Measurements from ENCODE around the gene NUDT3.
"Not testable (repeated sequence)": the region's sequence is repeated elsewhere in the genome, so short reads cannot be mapped to it uniquely, and the experiment has no call there.

NUDT3 gene

DNA sequence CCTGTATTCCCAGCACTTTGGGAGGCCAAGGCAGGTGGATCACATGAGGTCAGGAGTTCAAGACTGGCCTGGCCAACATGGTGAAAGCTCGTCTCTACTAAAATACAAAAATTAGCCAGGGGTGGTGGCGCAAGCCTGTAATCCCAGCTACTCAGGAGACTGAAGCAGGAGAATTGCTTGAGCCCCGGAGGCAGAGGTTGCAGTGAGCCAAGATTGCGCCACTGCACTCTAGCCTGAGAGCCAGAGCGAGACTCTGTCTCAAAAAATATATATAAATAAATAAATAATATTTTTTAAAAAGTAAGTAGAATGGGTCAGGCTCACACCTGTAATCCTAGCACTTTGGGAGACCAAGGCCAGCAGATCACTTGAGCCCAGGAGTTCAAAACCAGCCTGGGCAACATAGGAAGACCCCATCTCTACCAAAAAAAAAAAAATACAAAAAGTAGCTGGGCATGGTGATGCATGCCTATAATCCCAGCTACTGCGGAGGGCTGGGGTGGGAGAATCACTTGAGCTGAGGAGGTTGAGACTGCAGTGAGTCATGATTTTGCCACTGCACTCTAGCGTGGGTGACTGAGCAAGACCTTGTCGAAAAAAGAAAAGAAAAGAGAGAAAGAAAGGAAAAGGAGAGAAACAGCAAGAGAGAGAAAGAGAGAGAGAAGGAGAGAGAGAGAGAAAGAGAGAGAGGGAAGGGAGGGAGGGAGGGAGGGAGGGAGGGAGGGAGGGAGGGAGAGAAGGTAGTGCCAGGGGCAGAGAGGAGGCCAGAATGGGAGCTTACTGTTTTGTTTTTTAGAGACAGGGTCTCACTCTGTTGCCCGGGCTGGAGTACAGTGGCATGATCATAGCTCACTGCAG lies 26.5 kb downstream of the NUDT3 start:
- not testable (repeated sequence) for DNase-seq

DNA sequence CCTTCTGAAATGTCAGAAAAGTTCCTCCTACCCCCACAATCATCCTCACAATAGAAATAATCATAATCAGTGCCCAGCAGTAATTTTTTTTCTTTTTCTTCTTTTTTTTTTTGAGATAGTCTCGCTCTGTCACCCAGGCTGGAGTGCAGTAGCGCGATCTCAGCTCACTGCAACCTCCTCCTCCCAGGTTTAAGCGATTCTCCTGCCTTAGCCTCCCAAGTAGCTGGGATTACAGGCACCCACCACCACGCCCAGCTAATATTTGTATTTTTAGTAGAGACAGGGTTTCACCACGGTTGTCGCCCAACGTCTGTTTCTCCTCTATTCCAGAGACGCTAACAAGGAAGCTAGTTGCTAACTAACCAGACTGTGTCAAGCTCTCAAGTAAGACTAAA lies 28.8 kb downstream of the NUDT3 start:
- DNase-seq = not testable (repeated sequence)

DNA sequence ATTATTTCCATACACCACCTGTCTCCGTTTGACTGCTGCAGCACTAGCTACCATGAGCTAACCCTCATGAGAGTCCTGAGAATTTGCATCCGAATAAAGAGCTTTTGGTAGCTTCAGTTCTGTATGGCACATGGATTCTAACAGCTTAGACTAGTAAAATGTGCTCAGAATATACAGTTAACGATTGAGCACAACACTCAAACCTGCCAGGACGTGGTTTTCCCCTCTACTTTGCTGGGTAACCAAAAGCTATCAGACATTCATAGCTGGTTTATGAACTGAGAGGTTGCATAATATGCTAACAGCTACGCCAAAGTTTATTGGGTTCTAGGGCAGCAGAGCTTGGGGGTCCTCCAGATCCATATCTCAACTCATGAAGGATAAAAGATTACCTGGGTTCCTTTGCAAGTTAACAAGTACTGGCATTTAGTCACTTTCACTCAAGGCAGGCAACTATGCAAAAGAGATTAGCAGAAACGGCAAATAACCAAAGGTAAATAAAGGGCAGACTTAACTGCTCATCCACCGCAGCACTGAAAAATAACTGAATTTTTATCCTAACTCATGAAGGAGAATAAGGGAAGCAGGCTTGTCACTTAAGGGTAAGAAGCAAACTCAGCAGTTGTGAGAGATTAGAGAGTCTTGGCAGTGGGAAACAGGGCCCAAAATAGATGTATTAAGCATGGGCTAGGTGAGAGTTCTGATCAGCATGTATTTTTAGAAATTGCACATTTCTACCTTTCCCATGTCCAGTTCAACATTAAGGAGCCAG lies 29.4 kb downstream of the NUDT3 start:
- DNase-seq = no peak

DNA sequence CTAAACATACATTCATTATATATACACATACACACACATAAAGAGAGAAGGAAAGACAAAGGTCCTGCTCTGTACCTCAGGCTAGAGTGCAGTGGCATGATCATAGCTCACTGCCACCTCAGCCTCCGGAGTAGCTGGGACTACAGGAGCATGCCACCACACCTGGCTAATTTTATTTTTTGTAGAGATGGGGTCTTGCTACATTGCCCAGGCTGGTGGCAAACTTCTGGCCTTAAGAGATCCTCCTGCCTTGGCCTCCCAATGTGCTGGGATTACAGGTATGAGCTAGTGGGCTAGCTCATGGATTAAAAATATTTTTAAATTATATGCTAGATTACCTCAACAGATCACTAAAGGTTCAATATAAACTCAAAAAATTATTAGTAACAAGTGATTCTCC lies 30.3 kb downstream of the NUDT3 start:
- no peak for DNase-seq

DNA sequence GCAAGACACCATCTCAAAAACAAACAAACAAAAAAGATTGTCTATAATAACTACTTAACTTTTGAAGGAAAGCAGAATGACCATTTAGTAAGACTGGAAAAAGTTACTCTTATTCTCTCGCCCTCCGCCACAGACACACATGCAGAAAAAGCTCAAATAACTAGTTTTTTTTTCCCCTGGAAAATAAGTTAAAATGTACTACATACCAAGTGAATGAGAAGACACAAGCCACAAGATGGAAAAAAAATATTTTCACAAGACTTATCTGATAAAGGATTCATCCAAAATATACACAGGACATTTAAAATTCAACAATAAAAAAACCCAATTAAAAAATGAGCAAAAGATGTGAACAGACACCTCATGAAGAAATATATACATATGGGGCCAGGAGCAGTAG lies 31.9 kb downstream of the NUDT3 start:
- DNase-seq = no peak

DNA sequence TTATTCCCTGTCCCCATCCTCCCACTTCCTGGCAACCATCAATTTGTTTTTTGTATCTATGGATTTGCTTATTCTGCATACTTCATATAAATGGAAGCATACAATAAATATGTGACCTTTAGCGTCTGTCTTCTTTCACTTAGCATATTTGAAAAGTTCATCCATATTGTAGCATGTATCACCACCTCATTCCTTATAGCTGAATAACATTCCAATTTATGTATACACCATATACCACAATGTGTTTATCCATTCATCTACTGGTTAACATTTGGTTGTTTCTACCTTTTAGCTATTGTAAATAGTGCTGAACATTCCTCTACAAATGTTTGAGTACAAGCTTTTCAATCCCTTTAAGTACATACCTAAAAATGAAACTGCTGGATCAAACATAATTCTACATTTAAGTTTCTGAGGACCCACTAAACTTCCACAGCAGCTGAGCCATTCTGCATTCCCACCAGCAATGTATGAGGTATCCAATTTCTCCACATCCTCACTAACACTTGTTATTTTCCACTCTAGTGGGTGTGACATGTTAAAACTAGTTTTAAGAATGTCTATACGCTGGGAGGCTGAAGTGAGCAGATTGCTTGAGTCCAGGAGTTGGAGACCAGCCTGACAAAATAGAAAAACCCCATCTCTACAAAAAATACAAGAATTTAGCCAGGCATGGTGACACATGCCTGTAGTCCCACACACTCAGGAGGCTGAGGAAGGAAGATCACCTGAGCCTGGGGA lies 32.9 kb downstream of the NUDT3 start:
- no peak for DNase-seq

DNA sequence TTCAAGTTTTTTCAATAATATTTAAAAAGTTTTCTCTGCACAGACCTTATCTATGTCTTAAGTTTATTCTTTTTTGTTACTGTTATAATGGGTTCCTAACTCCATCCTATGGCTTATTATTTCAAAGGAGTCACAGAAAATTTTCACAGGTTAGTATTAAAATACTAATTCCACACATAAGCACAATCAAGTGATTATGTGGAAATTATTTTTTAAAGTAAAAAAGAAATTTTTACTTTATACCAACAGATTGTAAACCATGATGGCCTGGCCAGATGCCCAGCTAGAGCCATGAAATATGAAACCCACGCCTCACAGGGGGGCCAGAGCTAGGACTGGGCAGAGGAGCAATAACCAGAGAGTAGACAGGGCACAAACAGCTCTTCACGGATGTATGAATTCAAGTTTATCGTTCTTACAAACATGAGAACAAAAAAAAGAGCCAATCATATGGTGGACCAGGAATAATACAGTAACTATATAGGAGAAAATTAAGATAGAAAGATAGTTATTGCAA lies 34.0 kb downstream of the NUDT3 start:
- no peak for DNase-seq

DNA sequence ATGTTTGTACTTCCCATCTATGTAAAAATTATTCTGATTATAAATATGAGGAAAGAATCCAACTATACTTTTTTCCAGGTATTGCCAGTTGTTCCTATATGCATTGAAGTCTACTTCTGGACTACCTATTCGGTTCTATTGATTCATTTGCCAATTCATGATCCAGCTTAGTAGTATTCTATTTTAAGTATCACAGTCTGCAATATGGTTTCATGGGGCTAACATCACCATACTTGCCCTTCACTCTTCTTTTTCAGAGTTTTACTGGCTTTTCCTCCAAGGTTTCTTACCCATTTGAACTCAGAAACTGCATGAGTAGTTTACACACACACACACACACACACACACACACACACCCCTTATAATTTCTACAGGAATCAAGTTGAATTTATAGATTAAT lies 34.5 kb downstream of the NUDT3 start:
- no peak for DNase-seq

DNA sequence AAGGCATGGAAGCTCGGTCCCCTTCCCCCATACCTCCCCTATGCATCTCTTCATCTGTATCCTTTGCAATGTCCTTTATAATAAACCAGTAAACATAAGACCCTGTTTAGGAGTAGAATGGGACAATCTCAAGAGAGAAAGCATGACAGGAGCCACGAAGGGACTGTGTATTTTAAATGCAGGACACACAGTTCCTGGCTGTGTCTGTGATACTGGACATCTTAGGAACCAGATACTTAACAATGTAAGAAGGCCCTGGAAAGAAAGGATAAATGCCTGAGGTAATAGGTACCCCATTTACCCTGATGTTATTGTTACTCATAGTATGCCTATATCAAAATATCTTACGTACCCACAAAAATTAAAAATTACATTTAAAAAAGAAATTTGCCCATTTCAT lies 36.6 kb downstream of the NUDT3 start:
- no peak for DNase-seq

DNA sequence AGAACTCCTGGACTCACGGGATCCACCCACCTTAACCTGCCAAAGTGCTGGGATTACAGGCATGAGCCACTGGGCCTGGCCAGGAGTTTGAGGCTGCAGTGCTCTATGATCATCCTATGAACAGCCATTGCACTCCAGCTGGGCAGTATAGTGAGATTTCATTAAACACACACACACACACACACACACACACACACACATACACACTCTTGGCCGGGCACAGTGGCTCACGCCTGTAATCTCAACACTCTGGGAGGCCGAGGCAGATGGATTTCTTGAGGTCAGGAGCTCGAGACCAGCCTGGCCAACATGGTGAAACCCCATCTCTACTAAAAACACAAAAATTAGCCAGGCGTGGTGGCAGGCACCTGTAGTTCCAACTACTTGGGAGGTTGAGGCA lies 38.2 kb downstream of the NUDT3 start:
- not testable (repeated sequence) for DNase-seq

DNA sequence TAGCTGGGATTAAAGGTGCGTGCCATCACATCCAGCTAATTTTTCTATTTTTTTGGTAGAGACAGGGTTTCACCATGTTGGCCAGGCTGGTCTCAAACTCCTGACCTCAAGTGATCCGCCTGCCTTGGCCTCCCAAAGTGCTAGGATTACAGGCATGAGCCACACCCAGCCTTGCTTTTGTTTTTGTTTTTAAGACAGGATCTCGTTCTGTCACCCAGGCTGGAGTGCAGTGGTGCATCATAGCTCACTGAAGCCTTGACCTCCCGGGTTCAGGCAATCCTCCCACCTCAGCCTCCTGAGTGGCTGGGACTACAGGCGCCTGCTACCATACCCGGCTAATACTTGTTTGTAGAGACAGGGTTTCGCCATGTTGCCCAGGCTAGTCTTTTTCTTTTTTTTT lies 38.9 kb downstream of the NUDT3 start:
- DNase-seq = not testable (repeated sequence)

DNA sequence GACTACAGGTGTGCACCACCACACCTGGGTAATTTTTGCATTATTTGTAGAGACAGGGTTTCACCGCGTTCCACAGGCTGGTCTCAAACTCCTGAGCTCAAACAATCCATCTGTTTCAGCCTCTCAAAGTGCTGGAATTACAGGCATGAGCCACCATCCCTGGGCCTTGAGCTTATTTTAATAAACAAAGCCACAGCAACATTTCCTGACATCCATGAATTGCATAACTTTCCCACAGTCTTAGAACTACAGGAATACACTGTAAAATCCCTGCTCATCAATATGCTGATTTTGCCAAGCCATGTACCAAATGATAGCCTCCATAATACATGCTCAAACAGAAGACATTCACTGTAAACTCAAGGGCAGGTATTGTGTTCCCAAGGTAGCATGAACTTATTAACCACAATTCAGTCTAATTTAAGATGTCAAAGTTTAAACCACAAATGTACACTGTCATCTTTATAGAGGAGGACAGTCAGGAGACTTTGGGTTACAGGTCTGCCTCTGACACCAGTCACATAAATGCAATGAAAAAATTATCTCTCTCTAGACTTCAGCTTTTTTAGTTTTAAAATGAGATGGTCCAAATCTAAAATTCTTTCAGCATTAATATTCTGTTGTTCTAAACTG lies 40.0 kb downstream of the NUDT3 start:
- no peak for DNase-seq

DNA sequence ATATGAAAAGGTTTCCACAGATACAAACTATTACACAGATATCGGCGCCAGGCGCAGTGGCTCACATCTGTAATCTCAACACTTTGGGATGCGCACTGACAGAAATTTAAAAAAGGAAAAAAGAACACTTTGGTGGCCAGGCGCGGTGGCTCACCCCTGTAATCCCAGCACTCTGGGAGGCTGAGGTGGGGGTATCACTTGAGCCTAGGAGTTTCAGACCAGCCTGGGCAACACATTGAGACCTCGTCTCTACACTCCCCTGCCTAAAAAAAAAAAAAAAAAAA lies 41.6 kb downstream of the NUDT3 start:
- no peak for DNase-seq

DNA sequence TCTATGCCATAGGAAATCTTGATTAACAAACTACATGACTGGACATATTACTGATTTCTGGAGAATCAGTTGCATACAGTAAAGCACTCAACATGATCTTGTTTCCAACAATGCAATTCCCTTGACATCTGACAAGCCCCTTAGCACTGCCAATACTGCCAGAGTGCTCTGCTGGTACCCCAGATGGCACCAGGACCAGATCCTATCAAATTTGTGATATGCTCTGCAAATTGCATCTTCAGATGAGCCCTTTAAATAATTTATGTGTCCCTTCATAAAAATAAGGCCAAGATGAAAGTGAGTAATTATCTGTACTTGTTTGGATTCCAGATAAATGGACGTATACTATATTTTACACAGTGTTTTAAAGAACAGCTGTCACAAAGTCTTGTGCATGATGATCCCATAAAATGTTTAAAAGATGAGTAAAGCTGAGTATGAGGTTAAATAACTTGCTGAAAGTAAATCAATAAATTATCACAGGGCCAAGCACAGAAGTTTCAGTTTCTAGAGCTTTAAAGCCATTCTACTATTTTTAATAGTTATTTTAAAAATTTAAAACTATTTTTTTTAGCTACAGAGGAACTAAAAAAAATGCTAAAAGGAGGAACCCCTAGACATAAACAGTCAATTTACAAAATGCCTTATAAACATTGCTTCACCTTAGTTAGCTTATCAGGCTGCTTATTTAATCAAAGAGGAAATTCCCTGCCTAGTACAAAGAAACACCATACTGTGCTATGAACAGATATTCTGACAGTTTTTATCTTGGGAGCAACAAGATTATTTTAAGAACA lies 42.1 kb downstream of the NUDT3 start:
- DNase-seq = no peak

DNA sequence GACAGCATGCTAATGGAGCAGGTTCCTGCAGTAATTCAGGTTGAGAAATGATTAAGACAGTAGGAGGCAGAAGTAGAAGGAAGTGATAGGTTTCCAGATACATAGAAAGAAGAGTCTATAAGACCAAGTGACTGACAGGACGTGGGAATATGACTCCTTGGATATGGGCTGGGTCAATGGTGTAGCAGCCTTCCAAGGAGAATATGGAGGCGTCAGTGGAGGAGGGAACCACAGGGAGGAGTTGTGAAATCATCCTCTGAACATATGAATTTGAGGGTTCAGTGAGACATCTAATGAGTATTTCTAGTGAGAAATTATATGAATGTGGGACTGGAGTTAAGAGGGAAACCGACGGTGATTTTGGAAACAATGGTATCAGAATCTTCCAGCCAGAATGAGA lies 43.3 kb downstream of the NUDT3 start:
- no peak for DNase-seq

DNA sequence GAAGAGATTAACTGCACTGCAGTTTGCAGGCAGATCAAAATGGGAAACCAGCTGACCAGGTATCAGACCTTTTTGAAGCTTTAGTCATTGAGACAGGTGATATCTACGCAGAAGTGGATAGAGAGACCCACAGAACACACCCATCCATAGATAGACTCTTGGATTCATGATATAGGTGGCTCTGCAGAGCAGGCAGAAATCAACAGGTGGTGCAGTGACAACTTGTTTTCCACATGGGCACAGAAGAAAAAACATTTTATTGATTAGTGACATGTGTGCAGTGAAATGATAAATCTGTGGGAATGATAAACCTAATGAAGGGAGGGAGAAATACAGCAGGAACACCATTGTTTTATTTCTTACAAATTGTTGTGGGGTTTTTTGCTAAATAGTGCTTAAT lies 45.2 kb downstream of the NUDT3 start:
- DNase-seq = no peak

DNA sequence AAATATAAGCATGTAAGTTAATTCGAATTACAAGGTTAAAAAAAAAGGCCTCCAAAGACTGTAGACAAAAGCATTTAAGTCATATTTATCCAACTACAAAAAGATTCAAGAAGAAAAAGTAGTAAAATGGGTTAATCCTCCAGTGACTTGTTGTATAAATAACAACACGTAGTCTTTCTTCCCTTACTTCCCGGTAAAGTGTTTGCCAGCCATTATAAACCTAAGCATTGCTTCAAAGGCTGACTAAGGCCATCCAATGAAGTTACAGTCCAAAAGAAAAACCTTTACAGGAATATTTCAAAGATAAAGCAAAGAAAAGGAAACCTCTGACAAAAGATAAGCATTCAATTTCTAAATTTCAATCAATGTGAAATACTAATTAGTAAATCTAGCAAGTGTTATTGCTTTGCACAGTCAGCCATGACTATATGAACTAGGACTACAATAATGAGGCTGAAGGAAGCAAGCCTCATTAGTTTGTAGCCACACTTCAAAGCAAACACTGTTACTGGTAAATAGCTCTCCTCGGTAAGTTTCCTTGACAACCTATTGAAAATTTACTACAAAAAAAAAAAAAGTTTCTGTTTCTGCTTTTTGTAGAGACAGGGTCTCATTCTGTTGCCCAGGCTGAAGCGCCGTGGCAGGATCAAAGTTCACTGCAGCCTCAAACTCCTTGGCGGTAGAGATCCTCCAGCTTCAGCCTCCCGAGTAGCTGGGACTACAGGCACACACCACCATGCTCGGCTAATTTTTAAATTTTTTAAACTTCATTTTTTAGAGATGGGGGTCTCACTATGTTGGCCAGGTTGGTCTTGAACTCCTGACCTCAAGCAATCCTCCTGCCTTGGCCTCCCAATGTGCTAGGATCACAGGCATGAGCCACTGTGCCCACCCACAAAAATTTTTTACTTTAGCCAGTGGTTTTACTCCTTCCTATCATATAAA lies 46.0 kb downstream of the NUDT3 start:
- no peak for DNase-seq

DNA sequence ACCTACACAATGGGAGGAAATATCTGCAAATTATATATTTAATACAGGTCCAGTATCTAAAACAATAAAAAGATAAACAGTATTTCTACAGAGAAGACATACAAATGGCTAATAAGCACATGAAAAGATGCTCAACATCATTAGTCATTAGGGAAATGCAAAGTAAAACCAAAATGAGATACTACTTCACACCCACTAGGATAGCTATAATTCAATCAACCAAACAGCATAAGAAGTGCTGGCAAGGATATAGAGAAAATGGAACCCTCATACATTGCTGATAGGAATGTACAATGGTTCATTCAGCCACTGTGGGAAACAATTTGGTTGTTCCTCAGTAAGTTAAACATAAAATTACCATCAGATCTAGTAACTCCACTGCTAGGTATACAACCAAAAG lies 48.7 kb downstream of the NUDT3 start:
- DNase-seq = no peak

DNA sequence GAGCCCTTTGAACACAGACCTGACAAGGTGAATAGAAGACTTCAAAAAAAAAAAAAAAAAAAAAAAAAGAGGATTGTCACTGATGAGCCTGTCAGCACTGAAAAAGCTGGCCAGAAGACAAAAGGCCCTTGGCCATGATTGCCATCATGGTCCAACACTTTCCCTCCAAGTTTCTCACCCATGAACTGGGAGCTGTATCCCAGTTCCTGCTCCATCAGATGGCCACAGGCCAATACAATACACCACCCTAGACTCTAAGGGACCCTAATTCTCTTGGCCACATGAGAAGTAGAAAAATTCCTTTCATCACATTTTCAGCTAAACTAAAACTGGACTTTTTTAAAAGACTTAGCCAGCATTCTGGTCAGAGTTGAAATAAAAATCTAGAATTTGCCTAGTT lies 50.2 kb downstream of the NUDT3 start:
- DNase-seq = no peak

DNA sequence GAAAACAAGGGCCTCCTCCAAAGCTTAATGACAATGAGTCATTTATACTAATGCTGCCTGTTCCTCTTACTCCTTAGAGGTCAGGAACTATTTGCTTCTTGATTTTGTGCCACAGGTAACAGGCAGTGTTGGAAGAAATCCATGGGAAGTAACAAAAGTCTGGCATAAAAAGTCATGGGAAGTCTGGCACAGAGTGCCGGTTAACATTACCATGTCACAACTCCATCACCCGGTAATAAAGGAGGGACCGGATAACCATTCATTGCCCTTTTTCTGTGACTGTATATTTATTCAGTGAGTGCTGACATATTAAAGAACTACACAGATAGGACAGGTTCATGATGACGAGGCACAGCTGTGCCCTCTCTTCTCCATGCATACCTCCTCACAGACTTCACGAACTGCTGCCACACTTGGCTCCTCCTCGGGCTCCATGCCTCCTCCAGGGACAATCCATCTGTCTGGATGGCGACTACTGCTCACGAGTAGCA lies 50.9 kb downstream of the NUDT3 start:
- DNase-seq = no peak

DNA sequence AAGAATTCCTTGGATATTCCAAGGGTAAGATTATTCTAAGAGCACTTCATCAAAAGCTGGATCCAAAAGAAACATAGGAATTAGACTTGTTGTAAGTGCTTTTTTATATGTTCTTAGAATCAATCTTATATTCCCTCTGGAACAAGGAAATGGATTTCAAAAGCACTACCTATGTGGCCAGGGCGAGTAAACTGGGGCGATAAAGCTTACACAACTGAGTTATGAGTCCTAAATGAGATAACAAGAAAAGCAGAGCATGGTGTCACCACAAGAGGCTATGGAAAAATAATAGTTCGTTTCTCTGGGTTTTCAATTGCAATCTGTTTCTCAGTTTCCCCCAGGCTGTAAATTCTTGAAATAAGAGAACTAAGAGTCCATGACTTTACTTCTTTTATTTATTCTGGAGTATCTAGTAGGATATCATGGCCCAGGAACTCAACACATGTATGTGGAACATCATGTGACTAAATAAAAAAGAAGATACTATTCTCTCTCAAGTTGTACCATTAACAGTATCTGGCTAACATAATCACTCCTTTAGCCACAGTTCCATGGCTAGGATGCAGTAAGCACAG lies 51.5 kb downstream of the NUDT3 start:
- DNase-seq = no peak

All from NCI-H82 (cell line).